ENCODE results near the gene KLF3.

KLF3 gene

DNA sequence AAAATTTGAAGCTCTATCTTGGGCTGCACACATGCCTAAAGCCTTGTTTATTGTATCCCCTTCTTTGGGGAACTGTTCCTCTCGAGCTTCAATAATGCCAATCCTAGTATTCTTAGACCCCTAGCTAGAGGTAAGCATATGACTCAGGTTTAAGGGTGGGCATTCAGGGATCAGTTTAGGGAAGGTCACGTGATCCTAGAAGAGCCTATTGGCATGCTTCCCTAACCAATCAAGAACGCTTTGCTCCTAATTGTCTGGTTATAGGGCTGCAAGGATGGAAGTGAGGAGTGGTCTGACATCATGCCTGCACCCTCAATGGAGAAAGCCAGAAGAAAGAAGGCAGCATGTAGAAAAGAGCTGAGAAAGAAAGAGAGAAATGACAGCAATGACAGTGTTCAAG is 71.9 kb downstream of the KLF3 start:
- in situ Hi-C loops (cut with MboI; ENCODE audit: low sequenced_read_pairs), result no loop called here

DNA sequence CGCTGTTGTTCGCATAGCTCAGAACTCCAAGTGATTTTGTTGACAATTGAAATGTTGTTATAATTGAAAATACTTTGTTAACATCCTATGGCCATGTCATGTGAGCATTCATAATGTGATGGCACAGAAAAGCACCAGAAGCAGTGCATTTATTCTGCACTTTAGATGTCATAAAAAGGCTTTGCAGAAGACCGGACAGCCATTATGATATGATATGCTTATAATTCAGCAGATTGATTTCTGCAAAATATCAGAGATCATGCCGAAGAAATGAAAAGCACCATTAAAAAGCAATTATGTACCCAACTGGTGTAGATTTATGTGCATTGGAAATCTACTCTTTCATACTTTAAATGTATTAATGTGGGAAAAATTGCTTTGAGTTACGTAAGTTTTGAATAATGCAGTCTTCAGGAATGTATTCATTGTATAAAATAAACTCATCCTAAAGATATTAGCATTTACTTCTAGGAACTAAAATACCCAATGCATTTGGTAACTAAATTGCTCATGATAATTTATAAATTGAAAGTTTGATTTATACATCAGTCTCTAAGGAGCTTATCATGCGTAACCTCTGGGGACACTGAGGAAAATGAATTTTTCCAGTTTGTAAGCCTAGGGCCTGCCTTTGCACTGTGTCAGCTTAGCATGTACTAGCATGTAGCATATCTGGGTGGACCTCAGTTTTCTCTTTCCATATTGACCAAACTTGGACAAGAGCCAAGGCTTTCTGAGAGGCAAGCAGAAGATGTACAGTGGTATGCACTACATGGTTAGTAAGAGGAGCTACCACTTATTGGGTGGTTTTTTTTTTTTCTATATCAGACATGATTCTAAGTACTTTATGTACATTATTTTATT is 75.2 kb downstream of the KLF3 start:
- in situ Hi-C loops (cut with MboI; ENCODE audit: low sequenced_read_pairs), result no loop called here

DNA sequence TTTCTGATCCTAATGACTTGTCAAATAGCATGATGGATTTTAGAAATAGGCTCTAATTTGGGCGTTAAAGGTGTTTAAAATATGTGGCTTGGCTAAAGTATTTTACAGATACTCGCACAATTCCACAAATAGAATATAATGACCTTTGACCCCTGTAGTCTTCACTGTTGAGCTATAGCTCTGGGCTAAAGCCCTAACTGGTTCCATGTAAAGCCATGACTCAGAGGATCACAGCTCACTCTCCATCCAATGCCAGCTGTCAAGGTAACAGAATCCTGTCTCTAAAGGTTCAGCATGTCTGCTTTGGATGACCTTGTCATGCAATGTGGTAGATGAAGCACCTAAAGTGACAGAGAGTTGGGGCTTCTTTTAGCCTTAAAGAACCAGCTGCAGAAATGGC is 76.3 kb downstream of the KLF3 start:
- in situ Hi-C loops (cut with MboI; ENCODE audit: low sequenced_read_pairs), result no loop called here

DNA sequence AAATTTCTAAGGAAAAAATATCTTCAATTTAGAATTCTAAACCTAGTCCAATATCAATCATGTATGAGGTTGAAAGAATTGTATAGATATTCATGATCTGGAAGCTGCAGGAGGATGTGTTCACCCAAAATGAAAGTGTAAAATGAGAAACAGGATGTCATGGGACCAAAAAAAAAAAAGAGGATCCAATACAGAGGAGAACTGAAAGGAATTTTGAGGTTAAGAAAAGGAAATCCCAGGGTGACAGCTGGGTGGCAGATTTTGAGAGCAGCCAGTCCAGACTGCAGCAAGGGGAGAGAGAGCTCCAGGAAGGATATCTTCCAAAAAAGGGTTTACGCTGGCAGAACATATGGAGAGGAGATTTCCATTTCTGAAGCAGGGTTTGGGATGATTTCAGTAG is 79.9 kb downstream of the KLF3 start:
- in situ Hi-C loops (cut with MboI; ENCODE audit: low sequenced_read_pairs), result no loop called here

DNA sequence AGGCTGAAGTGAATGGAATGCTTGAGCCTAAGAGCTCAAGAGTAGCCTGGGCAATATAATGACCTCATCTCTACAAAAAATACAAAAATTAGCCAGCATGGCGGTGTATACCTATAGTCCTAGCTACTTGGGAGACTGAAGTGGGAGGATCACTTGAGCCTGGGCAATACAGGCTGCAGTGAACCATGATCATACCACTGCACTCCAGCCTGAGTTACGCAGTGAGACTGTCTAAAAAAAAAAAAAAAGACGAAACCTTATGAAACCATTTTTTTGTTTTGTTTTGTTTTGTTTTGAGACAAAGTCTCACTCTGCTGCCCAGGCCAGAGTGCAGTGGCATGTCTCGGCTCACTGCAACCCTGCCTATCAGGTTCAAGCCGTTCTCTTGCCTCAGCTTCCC is 81.9 kb downstream of the KLF3 start:
- in situ Hi-C loops (cut with MboI; ENCODE audit: low sequenced_read_pairs), result no loop called here

DNA sequence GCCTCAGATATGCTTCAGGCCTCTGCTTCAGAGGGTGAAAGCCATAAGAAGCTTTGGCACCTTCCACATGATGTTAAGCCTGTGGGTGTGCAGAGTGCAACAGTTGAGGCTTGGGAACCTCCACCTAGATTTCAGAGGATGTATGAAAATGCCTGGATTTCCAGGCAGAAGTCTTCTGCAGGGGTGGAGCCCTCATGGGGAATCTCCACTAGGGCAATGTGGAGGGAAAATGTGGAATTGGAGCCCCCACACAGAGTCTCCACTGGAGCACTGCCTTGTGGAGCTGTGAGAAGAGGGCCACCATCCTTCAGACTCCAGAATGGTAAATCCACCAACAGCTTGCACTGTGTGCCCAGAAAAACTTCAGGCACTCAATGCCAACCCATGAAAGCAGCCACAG is 83.6 kb downstream of the KLF3 start:
- in situ Hi-C loops (cut with MboI; ENCODE audit: low sequenced_read_pairs), result no loop called here

DNA sequence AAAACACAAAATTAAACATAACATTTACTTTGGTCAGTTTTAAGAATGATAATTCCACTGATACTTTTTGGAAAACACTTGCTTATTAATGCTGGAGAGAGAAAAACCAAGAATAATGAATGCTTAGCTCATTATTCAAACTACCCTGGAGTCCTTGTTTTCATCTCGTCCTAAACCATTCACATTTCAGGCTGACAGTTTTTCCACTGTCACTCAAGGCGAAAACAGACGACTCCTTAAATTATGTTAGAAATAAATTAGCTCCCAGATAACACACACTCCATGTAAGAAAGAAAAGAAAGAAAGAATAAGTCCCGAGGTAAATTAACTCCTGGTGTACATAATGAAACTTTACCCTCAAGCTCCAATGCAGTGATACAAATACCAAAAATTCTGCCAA is 85.3 kb downstream of the KLF3 start:
- in situ Hi-C loops (cut with MboI; ENCODE audit: low sequenced_read_pairs), result no loop called here
